NCI-H526 treated with DMSO at 0.1 percent for 48 hours (cell line): Measurements from ENCODE around the gene ANKRD11.
"Not testable (repeated sequence)": the region's sequence is repeated elsewhere in the genome, so short reads cannot be mapped to it uniquely, and the experiment has no call there.

Experiments
- DNase-seq: peaks from one replicate; lab custom pipeline; 2025; lab: John Stamatoyannopoulos, UW

ANKRD11 gene

DNA sequence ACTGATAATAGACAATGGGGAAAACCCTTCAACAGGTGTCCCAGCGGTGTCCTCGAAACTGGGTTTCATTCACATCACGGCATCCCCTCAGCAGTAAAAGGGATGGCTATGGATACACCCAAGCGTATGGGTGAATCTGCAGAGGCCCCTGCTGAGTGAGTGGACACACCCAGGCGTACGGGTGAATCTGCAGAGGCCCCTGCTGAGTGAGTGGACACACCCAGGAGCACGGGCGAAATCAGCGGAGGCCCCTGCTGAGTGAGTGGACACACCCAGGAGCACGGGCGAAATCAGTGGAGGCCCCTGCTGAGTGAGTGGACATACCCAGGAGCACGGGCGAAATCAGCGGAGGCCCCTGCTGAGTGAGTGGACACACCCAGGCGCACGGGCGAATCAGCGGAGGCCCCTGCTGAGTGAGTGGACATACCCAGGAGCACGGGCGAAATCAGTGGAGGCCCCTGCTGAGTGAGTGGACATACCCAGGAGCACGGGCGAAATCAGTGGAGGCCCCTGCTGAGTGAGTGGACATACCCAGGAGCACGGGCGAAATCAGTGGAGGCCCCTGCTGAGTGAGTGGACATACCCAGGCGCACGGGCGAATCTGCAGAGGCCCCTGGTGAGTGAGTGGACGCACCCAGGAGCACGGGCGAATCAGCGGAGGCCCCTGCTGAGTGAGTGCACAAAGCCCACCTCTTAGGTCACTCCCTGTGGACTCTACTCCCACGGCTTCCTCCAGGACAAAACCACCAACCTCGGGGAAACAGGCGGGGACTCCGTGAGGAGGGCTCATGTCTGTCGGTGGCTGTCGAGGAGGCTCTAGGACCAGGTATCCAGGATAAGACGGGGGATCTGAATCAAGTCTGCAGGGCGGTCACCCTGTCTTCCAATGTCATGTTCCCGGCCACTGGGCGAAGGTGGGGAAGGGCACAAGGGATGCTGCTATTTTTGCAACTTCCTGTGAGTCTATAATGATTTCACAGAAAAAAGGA lies 161.7 kb downstream of the ANKRD11 start:
- not testable (repeated sequence) for DNase-seq

DNA sequence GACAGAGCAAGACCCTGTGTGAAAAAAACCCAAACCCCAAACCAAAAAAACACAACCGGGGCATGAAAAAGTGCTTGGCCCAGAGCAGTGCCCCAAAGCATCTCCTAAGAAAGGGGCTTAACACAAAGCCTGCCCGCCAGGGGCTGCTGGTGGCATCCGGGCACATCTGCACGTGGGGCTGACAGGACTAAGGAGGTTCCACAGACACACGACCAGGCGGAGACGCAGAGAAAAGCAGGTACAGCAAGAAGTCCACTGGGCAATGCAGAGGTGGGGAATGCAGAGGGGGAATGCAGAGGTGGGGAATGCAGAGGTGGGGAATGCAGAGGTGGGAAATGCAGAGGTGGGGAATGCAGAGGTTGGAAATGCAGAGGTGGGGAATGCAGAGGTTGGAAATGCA lies 163.6 kb downstream of the ANKRD11 start:
- no peak for DNase-seq

DNA sequence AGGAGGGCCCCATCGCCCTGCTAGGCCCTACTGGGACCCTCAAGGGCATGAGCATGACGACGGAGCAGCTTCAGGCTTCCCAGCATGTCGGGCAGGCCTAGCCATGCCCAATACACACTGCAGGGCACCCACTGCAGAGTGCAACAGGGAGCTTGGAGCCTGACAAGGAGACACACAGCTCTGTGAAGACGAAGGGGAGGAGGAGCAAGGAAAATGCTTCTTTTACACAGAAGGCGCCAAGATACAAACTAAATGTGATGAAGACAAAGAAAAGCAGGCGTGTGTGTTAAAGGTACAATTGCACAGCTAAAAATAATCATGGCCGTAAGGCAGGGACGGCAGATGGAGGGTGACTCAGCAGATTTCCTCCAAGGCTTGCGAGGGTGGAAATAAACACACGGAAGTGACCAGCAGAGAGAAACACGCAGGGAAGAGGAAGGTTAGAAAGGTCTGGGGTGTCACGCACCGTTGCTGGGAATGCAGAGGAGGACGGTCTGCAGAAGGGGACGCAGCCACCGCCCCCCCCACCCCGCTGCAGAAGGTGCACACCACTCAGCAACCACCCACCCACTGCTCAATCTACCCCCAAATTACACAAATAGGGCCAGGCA lies 164.4 kb downstream of the ANKRD11 start:
- peak; percentile 19 for DNase-seq

DNA sequence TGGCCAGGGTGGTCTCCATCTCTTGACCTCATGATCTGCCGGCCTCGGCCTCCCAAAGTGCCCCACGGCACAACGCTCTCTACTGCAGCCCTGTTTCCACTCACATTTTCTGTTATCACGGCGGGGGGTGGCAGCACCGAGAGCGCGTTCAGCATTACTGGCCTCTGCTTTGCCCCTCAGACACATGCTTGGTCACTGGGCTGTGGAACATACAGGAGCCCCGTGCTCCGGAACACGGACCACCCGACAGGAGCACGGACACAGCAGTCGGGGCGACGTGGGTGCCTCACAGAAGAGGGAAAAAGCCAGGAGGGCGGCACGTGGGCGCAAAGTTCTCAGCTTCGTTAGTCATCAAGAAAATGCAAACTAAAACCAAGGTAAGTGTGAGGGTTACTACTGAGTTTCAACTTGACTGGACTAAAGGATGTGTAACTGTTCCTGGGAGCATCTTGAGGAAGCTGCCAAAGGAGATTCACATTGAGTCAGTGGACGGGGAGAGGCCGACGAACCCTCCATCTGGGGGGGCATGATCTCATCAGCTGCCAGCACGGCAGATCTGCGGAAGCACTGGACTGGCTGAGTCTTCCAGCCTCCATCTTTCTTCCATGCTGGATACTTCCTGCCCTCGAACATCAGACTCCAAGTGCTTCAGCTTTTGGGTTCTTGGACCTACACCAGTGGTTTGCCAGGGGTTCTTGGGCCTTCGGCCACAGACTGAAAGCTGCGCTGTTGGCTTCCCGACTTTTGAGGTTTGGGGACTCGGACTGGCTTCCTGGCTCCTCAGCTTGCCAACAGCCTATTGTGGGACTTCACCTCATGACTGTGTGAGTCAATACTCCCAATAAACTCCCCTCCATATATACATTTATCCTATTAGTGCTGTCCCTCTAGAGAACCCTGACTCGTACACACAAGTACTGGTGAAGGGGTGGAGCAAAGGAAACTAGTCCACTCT lies 166.0 kb downstream of the ANKRD11 start:
- DNase-seq = no peak

DNA sequence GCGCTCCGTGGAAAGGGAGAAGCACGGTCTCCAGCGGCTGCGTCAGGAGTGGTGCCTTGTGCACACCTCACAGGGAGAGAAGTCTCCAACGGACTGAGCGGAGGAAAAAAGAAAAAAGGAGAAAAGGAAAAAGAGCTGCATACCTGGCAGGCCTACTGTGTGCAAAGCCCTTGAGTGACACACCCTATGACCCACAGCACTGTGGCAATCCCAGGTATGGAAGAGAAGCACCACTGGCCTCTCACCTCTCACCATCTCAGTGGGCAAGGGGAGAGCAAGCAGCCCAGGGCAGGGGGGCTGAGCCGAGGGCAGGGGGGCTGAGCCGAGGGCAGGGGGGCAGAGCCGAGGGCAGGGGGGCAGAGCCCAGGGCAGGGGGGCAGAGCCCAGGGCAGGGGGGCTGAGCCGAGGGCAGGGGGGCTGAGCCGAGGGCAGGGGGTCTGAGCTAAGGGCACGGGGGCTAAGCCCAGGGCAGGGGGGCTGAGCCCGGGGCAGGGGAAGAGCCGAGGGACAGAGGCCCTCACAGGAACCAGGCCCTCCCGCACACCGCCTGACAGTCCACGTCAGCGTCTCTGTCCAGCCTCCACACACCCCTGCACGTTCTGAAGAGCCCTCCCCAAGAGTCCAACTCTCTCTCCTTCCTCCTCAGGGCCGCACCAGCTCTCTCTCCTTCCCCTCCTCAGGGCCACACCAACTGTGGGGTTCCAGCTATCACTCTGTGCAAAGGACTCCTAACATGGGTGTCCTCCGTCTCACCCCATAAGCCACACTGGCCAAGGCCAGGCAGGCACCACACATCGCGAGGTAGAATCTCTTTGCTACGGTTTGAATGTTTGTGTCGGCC lies 167.0 kb downstream of the ANKRD11 start:
- DNase-seq = no peak

DNA sequence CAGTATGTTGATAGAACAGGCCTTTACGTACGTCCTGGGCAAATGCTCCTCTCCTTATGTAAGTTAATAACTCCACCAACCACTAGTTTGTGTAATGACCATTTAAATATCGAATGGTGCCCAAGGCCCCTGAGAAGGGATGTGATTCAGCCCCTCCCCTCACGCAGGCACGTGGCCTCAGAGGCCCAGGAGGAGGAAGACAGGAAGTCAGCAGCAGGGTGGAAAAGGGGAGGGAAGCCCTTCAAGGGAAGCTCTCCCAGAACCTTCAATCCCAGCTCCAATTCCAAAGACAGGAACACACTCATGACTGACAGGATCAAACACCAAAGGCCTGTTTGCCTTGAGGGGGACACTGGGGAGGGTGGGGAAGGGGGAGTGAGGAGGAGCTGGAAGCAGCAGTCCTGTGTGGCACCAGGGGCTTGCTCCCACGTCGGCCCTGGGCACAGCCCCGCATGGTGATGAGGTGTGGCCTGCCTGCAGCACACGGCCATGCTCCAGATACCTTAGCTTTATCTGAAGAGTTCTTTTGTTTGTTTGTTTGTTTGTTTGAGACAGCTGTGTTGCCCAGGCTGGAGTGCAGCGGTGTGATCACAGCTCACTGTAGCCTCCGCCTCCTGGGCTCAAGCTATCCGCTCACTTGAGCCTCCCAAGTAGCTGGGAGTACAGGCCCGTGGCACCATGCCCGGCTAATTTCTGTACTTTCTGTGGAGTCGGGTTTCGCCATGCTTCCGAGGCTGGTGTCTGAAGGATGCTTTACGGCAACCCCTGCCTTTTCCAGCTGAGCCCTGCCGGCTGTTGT lies 167.8 kb downstream of the ANKRD11 start:
- DNase-seq = peak; percentile 21

DNA sequence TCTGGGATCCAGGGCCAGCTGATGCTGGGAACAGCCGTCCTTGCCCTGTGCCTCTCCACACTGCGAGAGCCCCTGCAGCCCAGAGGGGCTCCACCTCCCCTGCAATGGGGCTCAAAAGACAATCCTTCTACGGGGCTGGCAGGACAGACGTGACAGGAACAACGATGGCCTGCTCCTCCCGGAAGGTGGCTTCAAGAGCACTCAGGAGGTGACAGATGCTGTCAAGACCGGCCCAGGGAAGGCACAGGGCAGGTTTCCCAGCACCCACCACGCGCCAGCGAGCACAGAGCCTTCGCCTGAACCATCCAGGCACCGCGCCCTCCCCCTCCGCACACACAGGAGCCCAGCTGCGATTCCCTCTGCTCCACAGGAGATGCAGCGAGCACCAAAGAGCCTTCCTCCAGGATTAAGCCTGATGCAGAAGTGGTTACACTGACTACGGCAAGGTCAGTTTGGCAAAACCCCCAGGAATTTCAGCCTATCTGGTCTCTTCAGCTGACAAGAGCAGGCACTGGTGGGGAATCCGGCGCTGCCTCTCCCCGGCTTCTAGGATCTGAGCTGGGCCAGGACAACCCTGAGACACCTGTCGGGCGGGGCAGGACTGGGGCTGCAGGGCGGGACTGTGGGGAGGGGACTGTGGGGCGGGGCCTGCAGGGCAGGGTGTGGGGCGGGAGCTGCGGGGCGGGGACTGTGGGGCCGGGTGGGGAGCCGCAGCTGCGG lies 169.4 kb downstream of the ANKRD11 start:
- DNase-seq = peak; percentile 41

DNA sequence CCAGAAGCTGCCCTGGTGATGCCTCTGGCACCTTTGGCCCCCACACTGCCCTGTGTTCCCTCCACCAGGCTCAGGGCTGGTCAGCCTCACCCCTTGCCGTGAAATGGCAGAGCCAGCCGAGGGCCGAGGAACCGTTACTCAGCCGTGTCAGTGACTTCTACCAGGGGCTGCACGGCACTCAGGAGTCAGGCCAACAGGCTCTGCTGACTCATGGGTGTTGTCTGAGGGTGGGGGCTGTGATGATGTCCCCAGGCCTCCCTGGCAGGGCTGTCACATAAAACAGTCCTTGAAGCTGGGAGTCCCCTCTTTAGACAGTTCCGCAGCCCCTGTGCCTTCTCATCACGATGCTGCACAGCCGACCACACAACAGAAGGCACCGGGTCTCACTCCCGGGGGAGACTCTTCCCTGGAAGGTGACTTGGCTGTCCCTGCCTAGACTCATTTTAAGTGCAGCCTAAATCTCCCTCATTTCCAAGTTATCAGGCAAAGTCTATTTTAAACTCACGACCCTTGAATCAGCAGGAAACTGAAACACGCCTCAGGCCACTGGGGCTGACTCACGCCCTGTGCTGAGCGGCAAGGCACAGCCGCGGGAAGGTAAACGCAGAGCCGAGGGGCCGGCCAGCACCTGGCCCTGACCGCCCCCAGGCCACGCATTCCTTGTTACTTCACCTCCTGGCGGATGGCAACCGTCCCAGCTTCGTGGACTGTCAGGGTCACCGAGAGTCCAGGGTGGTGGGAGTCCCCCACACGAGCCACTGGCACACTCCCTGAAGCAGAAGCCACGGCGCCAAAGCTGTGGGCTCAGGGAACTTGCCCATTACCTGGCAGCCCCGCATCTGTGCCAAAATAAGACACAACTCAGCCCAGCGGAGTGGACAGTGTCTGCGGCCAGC lies 170.2 kb downstream of the ANKRD11 start:
- DNase-seq = no peak

DNA sequence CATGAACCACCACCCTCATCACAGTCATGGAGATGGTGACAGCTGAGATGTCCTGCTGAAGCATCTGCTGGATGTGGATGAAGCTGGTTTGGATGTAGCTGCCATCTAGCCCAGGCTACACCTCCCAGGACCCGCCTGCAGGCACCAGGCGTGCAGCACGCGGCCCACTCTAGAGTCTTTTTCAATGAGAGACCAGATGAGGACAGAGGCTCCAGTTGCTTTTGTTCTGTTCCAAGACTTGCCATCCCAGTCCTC lies 170.8 kb downstream of the ANKRD11 start:
- no peak for DNase-seq

DNA sequence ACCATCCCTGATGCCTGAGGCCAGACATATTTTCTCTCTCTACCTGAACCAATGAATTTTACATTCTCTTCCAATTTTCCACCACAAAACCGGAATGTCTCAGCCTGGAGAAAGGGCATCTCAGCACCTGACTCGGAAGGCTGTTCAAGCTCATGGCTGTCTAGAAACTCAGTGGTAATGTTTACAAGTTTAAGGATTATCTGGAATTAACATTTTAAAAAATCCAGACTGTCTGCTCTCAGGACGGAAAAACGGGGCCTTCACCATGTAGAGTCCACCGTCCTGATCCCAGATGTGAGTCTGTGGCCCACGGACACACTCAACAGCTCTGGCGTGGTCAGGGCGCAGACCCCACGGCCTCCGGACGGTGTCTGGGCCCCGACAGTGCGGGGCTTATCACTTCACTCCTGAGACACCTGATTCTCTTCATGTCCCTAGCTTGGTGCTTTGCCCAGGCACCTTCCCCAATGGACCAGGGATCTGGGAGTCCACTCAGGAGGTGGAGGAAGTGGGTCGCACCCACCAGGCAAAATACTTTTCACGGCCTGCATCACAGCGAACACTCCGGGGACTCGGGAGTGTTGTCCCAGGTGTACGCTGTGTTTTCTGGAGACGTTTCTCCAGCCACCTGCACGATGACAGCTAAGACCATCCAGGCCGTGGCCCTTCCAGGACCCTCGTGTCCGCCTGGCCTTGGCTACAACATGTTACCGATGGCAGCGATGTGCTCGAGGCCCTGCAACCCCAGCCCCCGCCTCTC lies 171.3 kb downstream of the ANKRD11 start:
- DNase-seq = no peak

DNA sequence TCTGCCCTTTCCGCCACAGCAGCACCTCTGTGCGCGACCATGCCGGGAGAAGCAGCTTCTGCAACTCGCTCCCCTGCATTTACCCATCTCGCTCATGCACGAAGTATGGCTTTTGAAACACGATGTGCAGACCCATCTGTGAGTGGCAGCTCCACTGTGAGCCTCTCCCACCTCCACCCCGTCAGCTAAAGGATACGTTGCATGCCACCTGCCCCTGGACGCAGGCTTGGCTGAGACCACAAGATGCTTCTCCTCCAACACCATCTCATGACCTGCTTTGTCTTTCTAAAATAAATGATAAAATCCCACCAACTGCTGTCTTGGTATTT lies 172.0 kb downstream of the ANKRD11 start:
- no peak for DNase-seq

DNA sequence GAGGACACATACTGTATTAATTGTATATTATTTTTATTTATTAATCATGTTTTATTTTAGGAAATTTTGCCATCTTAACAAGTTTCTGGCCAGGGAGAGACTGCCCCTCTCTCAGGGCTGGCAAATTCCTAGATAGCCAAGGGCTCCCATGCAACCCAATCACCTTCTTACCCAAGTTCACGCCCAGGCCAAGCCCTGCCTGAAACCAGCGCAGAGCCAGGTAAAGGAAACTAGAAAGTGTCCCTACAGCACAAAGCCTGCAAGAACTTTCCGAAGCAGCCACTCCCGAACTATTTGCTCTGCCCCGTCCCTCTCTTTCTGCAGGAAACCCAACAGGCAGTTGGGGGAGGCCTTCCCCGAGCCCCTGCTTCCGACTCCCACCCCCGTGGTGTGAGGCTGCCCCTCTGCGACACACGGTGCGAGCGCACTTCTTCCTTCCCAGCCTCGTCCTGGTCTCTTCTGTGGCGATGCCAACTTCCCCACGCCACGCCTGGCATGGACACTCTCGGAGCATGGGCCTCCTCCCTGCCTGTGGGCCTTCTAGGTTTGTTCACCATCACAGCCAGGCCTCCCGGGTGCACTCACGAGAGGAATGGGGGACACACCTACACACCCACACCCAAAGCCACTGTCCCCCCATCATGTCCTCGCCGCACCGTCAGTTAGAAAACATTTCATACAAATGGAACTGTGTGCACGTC lies 172.5 kb downstream of the ANKRD11 start:
- no peak for DNase-seq

DNA sequence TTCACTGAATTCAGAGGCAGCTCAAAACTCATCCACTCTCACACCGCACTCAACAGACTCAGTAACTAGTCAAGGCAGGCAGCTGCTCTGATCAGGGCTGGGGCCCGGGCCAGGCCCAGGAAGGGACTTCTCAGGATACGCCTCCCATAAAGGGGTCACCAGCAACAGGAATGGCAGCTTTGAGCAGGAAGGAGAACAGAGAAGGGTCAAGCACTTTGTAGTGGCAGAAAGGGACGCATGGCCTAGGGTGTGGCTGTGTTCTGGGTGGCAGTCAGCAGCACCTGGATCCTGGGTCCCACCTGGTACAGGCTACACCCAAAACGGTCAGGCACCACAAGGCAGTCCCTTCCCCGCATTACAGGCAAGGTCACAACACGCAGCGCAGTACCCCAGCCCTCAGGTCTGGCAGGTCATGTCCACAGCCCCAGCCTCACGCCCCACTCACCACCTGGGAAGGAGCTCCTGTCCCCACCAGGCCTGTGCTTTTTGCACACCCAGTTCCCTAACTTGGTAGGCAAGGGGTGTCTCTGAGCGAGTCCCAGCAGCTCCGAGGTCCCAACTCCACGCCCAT lies 173.2 kb downstream of the ANKRD11 start:
- DNase-seq = no peak

DNA sequence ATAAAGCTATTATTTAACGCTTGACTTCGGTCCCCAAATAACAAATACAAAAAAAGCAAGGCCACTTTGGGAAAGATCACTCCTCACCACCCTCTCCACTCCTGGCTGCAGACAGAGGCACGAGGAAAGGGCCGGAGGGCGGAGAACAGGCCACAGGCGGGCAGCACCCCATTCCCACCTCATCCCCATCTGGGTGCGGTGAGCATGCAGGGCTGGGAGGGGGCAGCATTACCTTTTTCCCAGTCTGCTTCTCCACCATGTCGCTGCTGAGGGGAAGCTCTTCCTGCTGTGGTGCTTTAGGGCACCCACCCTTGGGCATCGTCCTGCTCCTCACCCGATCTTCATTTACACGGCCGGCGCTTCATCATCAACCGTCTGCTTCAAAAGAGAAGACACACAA lies 173.7 kb downstream of the ANKRD11 start:
- DNase-seq = no peak

DNA sequence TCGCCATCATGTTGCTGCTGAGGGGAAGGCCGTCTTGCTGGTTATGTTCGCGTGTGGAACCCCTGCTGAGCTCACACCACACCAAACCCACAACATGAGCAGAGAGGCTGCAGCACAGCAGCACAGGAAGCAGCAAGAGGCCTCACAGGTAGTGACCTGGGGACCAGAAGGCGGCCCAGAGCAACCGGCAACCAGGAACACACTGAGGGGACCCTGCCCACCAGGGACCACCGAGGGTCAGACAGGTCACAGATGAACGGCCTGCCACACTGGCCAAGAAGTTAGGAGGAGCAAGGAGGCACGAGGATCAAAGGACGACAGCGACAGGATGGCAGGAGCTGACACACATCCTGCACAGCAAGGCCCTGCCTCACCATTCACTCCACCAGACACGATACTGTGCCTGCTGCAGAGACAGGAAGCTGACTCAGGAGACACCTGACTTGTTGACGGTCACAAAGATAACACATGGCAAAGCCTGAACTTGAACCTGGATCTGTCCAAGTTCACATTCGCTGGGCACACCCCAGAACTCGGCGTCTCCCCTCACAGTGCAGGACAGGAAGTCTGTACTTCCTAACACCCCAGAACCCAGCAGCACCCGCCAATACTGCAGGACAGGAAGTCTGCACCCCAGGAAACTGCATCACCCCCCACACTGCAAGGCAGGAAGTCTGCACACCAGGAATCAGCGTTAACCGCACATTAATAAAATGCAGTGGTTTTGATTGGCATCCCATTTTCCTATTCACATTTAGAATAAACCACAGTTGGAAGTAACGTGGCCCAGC lies 174.4 kb downstream of the ANKRD11 start:
- no peak for DNase-seq

DNA sequence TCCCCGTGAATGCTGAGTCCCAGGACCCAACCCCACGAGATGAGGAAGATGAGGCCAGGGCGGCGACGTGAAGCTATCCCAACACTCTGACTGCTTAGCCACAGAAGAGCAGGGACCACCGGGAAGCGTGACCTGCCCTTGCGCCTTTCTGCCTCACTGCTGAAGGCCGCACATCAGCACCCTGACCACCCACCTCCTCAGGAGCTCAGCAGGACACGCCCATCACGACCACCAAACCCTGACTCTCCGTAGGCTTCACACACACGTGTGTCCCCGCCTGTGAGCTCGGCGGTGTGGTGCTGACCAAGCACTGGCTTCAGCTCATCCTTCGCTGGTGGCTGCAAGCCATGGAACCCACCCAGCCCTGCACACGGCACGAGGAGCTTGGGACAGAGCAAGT lies 175.1 kb downstream of the ANKRD11 start:
- no peak for DNase-seq

DNA sequence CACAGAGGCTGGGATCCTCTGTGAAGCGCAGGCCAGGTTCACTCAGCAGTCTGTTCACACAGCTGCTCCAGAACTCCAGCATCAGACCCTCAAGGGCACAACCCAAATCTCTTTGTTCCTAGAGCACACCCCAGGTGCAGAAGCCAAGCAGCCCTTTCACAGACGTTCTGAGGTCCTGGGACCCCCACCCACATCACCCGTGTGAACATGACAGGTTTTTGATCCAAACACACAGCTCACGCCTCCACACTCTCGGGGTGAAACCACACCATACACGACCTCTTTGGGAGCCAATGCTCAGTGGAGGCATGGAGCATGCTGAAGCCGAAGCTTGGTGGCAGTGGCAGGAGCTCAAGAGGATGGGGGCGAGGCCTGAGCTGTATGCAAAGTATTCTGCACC lies 175.5 kb downstream of the ANKRD11 start:
- DNase-seq = no peak
